GM12878 (cell line): ENCODE measurements around the gene AHCY. TPM values are rescaled to one million over a fixed set of nuclear protein-coding genes. Genes with fewer than 3 reads are reported as not detected.

ENCODE experiments used
- ATAC-seq: fragments of 200-7000 bp; cut with Tn5 transposase; 3 replicates; pipeline ENCODE4 v1.9.1; 2020; ENCODE audit warnings: mild to moderate bottlenecking, moderate library complexity
- BruUV-seq: library from RNA; stranded (reverse); fragments of 400-500 nt; replicated peaks from 2 replicates; lab custom pipeline; 2021; lab: Mats Ljungman, UMichigan
- CTCF ChIA-PET: fragments of 300-600 bp; sonication (Branson Sonifier 250); formaldehyde crosslinking; extraction: SDS; loops from one replicate; lab custom pipeline; 2021; ENCODE audit warnings: inconsistent platforms; lab: Yijun Ruan, JAX
- POLR2A ChIA-PET: fragments of 350-600 bp; formaldehyde crosslinking; extraction: SDS; loops from one replicate; lab custom pipeline; 2021; ENCODE audit warnings: inconsistent platforms; lab: Charles Lee
- RAD21 ChIA-PET: fragments of 300-600 bp; sonication (Branson Sonifier 250); formaldehyde crosslinking; loops from one replicate; lab custom pipeline; 2023; ENCODE audit warnings: antibody characterized with exemption; ENCODE audit not compliant: unreplicated experiment; lab: Charles Lee
- SMC1A ChIA-PET: fragments of 300-600 bp; sonication (Branson Sonifier 250); formaldehyde crosslinking; loops from one replicate; lab custom pipeline; 2023; ENCODE audit not compliant: unreplicated experiment, uncharacterized antibody; lab: Charles Lee
- DNase-seq: peaks from one replicate; pipeline ENCODE4 v3.0.0-alpha.2; 2011; ENCODE audit warnings: low read depth, low spot score
- FAIRE-seq: peaks from 3 replicates; lab custom pipeline; 2011; peaks lifted over from hg19 to GRCh38; lab: Jason Lieb, UNC
- H2AFZ ChIP-seq: 2 replicates; pipeline ENCODE4 v1.6.0; 2011; ENCODE audit warnings: low read depth, low read length, control low read depth; ENCODE audit not compliant: control insufficient read depth
- H3K27ac ChIP-seq: 2 replicates; pipeline ENCODE4 v1.5.1; 2011; ENCODE audit warnings: control low read depth; ENCODE audit not compliant: control insufficient read depth, insufficient read depth
- H3K27me3 ChIP-seq, 2 experiments: replicated peaks in 1 of 2; 2 replicates each; pipeline versions ENCODE4 v1.6.0 to v1.6.1; 2011; ENCODE audit warnings: low read length in 1 of 2; ENCODE audit not compliant: control insufficient read depth in 2 of 2, insufficient read depth in 2 of 2
- H3K36me3 ChIP-seq, 2 experiments: 2 replicates each; pipeline ENCODE4 v1.5.1; 2011; ENCODE audit warnings: low read length in 1 of 2; ENCODE audit not compliant: control insufficient read depth in 2 of 2, insufficient read depth in 2 of 2
- H3K4me1 ChIP-seq: 2 replicates; pipeline ENCODE4 v1.6.1; 2011; ENCODE audit warnings: mild to moderate bottlenecking, low read length, moderate library complexity, mixed read lengths; ENCODE audit not compliant: control insufficient read depth, insufficient read depth
- H3K4me2 ChIP-seq: 2 replicates; pipeline ENCODE4 v1.6.0; 2011; ENCODE audit warnings: control low read depth; ENCODE audit not compliant: control insufficient read depth, insufficient read depth
- H3K4me3 ChIP-seq: fragments of 200-600 bp; sonication (generic); 2 replicates; pipeline ENCODE4 v1.5.1; 2016
- H3K79me2 ChIP-seq: 2 replicates; pipeline ENCODE4 v1.6.0; 2011; ENCODE audit warnings: low read length; ENCODE audit not compliant: control insufficient read depth, insufficient read depth
- H3K9ac ChIP-seq: 2 replicates; pipeline ENCODE4 v1.8.0; 2011; ENCODE audit warnings: low read length, control low read depth, mixed read lengths; ENCODE audit not compliant: control insufficient read depth, insufficient read depth
- H3K9me3 ChIP-seq: replicated peaks from 3 replicates; pipeline ENCODE4 v1.5.1; 2011; ENCODE audit warnings: mild to moderate bottlenecking, low read length; ENCODE audit not compliant: control insufficient read depth, insufficient read depth
- H4K20me1 ChIP-seq: 2 replicates; pipeline ENCODE4 v1.6.0; 2011; ENCODE audit not compliant: control insufficient read depth, insufficient read depth
- BRCA1 ChIP-seq: IDR thresholded peaks from 2 replicates; pipeline ENCODE4 v1.6.1; 2011; ENCODE audit warnings: low read depth, low read length, improper control_type of control experiment
- EZH2 ChIP-seq: IDR thresholded peaks from 2 replicates; pipeline ENCODE4 v1.6.1; 2012; ENCODE audit warnings: low read depth, mild to moderate bottlenecking, control low read depth, inconsistent platforms, low read length, borderline replicate concordance; ENCODE audit not compliant: control insufficient read depth
- GABPA ChIP-seq: IDR thresholded peaks from 2 replicates; pipeline ENCODE4 v1.6.1; 2014; ENCODE audit warnings: antibody characterized with exemption, low read depth, mild to moderate bottlenecking, inconsistent platforms
- IKZF1 ChIP-seq: fragments of 450-650 bp; conservative IDR thresholded peaks from 2 replicates; pipeline ENCODE4 v1.6.1; 2017; ENCODE audit warnings: antibody characterized with exemption, mild to moderate bottlenecking
- LARP7 ChIP-seq: fragments of 450-650 bp; IDR thresholded peaks from 2 replicates; pipeline ENCODE4 v1.6.1; 2017; ENCODE audit warnings: mild to moderate bottlenecking
- NFYB ChIP-seq: IDR thresholded peaks from 2 replicates; pipeline ENCODE4 v1.6.1; 2011; ENCODE audit warnings: low read depth, mild to moderate bottlenecking, low read length, improper control_type of control experiment, moderate library complexity; ENCODE audit not compliant: insufficient read depth
- RCOR1 ChIP-seq: conservative IDR thresholded peaks from 2 replicates; pipeline ENCODE4 v1.6.1; 2012; ENCODE audit warnings: low read depth, low read length, improper control_type of control experiment
- RELA ChIP-seq: fragments of 450-650 bp; IDR thresholded peaks from 2 replicates; pipeline ENCODE4 v1.8.0; 2014; ENCODE audit warnings: borderline replicate concordance; ENCODE audit not compliant: partially characterized antibody
- SIX5 ChIP-seq: IDR thresholded peaks from 2 replicates; pipeline ENCODE4 v1.6.1; 2011; ENCODE audit warnings: mild to moderate bottlenecking, low read depth, low read length, moderate library complexity; ENCODE audit not compliant: severe bottlenecking
- TCF3 ChIP-seq: IDR thresholded peaks from 2 replicates; pipeline ENCODE4 v1.6.1; 2012; ENCODE audit warnings: low read depth, mild to moderate bottlenecking, low read length, borderline replicate concordance; ENCODE audit not compliant: insufficient read depth
- TCF7 ChIP-seq: IDR thresholded peaks from 2 replicates; pipeline ENCODE4 v1.6.1; 2014; ENCODE audit warnings: antibody characterized with exemption, borderline replicate concordance
- WGBS: methylation state at CpG from one replicate; pipeline ENCODE4 v1.1.6; 2016; ENCODE audit warnings: low lambda C conversion rate; ENCODE audit not compliant: insufficient replicate concordance, insufficient coverage; ENCODE audit errors: missing lambda C conversion rate; 5-methylcytosine and 5-hydroxymethylcytosine counted together
- in situ Hi-C: fragments of 300-500 bp; cut with MboI; formaldehyde crosslinking; loops from 9 replicates; pipeline ENCODE4 v1.14.3; 2018; ENCODE audit warnings: mixed read lengths
- intact Hi-C: fragments of 100-400 bp; cut with micrococcal nuclease; formaldehyde crosslinking; loops from one replicate; pipeline ENCODE4 v1.14.2; 2022; ENCODE audit not compliant: unreplicated experiment
- polyA plus RNA-seq, 11 experiments: library from polyadenylated mRNA; depleted of rRNA in 4 of 11; unstranded in 6 of 11; stranded (reverse) in 5 of 11; fragments of >200 nt; fragmentation: Nextera tagmentation in 4 of 11; fragmentation: Illumina TruSeq in 1 of 11; extraction: Ambion mirVana in 4 of 11; extraction: Trizol in 1 of 11; gene quantifications; 1 replicate in 1 of 11; 2 replicates in 10 of 11; pipeline versions ENCODE4 v1.2.1 to v1.2.3, GENCODE V29; 2011 to 2016; ENCODE audit warnings: inconsistent platforms in 2 of 11, missing spikeins in 2 of 11, low read depth in 1 of 11
- total RNA-seq, 4 experiments: library from RNA; depleted of rRNA in 3 of 4; stranded (reverse); fragments of >200 nt in 3 of 4; fragmentation: Illumina TruSeq in 1 of 4; extraction: Trizol in 1 of 4; gene quantifications; 2 replicates each; pipeline versions ENCODE4 v1.2.1 to v1.2.3, GENCODE V29; 2013 to 2021
- TF ChIP-seq, protein P1 (sequence below): fragments of 450-650 bp; formaldehyde crosslinking; IDR thresholded peaks from 2 replicates; pipeline ENCODE4 v1.5.0; 2022; ENCODE audit warnings: mild to moderate bottlenecking, missing genetic modification characterization
- TF ChIP-seq, protein P2 (sequence below): fragments of 150-350 bp; IDR thresholded peaks from 2 replicates; pipeline ENCODE4 v1.6.1; 2016; ENCODE audit warnings: low read depth, low read length
- TF ChIP-seq, protein P3 (sequence below): IDR thresholded peaks from 2 replicates; pipeline ENCODE4 v1.6.1; 2011; ENCODE audit warnings: low read depth, low read length, improper control_type of control experiment, borderline replicate concordance

The AHCY gene
- total and polyA plus RNA-seq, 10 of the 15 experiments (the other 5 are each of a cell fraction or from before 2014, with no cell fraction given) = 84.9 to 223 (median 181) TPM

DNA sequence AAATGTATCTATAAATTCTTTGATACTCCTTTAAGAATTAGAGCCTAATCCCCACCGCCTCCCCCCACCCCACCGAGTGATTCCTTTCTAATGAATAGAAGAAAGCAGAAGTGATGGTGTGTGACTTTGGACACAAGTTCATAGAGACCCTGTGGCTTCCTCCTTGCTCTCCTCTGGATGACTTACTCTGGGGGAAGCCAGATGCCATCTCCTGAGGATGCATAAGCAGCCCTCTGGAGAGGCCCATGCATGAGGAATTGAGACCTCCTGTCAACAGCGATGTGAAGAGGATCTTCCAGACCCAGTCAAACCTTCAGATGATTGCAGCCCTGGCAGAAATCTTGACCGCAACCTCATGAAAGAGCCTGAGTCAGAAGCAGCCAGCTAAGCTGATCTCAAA lies 21.1 kb downstream of the AHCY start (continued):
- TF ChIP-seq TCF3 = no peak

DNA sequence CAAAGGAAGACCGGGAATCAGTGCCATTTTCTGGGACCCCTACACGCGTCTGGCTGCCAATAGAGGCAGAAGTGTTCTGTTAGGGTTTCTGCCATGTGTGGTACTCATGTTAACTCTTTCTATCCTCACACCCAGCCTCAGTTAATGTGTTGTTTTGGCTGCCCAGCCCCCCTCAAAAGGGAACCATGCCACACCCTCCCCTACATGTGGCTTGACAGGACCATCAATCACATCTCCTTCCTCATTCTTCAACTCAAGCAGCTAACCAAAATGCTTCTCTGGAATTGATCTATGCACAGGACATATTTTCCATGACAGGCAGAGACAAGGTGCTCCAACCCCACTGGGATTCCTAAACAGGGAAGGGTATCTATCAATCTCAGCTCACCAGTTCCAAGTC lies 22.0 kb downstream of the AHCY start:
- no peak for ATAC-seq
- H3K9me3 ChIP-seq = no peaks in the 10 kb centered on the region
- ChIA-PET CTCF (interaction anchor here (0.6 kb wide), 1 partner anchor 262 kb away, joined by 3 read pairs; no protein-coding TSS in a partner anchor), POLR2A (interaction anchor here (0.5 kb wide), 1 partner anchor 595 kb away, joined by 6 read pairs; the partner anchor contains the start of gene ACSS2), SMC1A (no interaction called here), RAD21 (interaction anchor here (1.1 kb wide), 1 partner anchor 14 kb away, joined by 5 read pairs; no protein-coding TSS in a partner anchor)
- no peak overlapping the region for H3K27ac ChIP-seq
- no peak for FAIRE-seq
- H3K79me2 ChIP-seq = no peaks in the 10 kb centered on the region
- intact Hi-C loops = no loop called here
- H3K4me3 ChIP-seq = no peak overlapping the region
- DNase-seq = no peak
- no peak overlapping the region for H3K9ac ChIP-seq
- BruUV-seq = no TSS peak
- H3K36me3 ChIP-seq = peaks cover 26 to 39% of the 10 kb centered on the region in 2 experiments
- no peak overlapping the region for H2AFZ ChIP-seq
- no peaks in the 10 kb centered on the region for H4K20me1 ChIP-seq
- no peaks in the 10 kb centered on the region for H3K27me3 ChIP-seq
- H3K4me1 ChIP-seq = no peaks in the 10 kb centered on the region
- no peak overlapping the region for H3K4me2 ChIP-seq
- WGBS = 100% methylated on average over 3 of the region's 3 CpGs
- in situ Hi-C loops = no loop called here
- TF ChIP-seq, protein P1, sequence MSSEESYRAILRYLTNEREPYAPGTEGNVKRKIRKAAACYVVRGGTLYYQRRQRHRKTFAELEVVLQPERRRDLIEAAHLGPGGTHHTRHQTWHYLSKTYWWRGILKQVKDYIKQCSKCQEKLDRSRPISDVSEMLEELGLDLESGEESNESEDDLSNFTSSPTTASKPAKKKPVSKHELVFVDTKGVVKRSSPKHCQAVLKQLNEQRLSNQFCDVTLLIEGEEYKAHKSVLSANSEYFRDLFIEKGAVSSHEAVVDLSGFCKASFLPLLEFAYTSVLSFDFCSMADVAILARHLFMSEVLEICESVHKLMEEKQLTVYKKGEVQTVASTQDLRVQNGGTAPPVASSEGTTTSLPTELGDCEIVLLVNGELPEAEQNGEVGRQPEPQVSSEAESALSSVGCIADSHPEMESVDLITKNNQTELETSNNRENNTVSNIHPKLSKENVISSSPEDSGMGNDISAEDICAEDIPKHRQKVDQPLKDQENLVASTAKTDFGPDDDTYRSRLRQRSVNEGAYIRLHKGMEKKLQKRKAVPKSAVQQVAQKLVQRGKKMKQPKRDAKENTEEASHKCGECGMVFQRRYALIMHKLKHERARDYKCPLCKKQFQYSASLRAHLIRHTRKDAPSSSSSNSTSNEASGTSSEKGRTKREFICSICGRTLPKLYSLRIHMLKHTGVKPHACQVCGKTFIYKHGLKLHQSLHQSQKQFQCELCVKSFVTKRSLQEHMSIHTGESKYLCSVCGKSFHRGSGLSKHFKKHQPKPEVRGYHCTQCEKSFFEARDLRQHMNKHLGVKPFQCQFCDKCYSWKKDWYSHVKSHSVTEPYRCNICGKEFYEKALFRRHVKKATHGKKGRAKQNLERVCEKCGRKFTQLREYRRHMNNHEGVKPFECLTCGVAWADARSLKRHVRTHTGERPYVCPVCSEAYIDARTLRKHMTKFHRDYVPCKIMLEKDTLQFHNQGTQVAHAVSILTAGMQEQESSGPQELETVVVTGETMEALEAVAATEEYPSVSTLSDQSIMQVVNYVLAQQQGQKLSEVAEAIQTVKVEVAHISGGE (CRISPR knock-in tag) = no peak
- TF ChIP-seq, protein P2, sequence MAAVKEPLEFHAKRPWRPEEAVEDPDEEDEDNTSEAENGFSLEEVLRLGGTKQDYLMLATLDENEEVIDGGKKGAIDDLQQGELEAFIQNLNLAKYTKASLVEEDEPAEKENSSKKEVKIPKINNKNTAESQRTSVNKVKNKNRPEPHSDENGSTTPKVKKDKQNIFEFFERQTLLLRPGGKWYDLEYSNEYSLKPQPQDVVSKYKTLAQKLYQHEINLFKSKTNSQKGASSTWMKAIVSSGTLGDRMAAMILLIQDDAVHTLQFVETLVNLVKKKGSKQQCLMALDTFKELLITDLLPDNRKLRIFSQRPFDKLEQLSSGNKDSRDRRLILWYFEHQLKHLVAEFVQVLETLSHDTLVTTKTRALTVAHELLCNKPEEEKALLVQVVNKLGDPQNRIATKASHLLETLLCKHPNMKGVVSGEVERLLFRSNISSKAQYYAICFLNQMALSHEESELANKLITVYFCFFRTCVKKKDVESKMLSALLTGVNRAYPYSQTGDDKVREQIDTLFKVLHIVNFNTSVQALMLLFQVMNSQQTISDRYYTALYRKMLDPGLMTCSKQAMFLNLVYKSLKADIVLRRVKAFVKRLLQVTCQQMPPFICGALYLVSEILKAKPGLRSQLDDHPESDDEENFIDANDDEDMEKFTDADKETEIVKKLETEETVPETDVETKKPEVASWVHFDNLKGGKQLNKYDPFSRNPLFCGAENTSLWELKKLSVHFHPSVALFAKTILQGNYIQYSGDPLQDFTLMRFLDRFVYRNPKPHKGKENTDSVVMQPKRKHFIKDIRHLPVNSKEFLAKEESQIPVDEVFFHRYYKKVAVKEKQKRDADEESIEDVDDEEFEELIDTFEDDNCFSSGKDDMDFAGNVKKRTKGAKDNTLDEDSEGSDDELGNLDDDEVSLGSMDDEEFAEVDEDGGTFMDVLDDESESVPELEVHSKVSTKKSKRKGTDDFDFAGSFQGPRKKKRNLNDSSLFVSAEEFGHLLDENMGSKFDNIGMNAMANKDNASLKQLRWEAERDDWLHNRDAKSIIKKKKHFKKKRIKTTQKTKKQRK = no peak
- TF ChIP-seq IKZF1 (no peak), LARP7 (no peak), NFYB (no peak), RCOR1 (no peak), RELA (no peak), BRCA1 (no peak), TCF7 (no peak), GABPA (no peak), EZH2 (no peak), SIX5 (no peak)
- TF ChIP-seq, protein P3, sequence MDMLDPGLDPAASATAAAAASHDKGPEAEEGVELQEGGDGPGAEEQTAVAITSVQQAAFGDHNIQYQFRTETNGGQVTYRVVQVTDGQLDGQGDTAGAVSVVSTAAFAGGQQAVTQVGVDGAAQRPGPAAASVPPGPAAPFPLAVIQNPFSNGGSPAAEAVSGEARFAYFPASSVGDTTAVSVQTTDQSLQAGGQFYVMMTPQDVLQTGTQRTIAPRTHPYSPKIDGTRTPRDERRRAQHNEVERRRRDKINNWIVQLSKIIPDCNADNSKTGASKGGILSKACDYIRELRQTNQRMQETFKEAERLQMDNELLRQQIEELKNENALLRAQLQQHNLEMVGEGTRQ = no peak
